Thyroid gland (tissue), 4 donors: ENCODE data around the gene PDE1C.

Source experiments
- POLR2A ChIP-seq, 2 donors: fragments of 450-650 bp; IDR thresholded peaks; one replicate each; pipeline ENCODE4 v1.6.1; 2017; ENCODE audit warnings: antibody characterized with exemption in 2 of 2, mild to moderate bottlenecking in 2 of 2, moderate library complexity in 1 of 2
- TF ChIP-seq, protein P1 (sequence below), 6 experiments: fragments of 200-600 bp in 3 of 6; fragments of 450-650 bp in 3 of 6; sonication (generic) in 3 of 6; IDR thresholded peaks; one replicate each; pipeline ENCODE4 v1.5.1; 2016 to 2019; ENCODE audit warnings: antibody characterized with exemption in 6 of 6, mild to moderate bottlenecking in 2 of 6, inconsistent platforms in 1 of 6, moderate library complexity in 1 of 6

DNA sequence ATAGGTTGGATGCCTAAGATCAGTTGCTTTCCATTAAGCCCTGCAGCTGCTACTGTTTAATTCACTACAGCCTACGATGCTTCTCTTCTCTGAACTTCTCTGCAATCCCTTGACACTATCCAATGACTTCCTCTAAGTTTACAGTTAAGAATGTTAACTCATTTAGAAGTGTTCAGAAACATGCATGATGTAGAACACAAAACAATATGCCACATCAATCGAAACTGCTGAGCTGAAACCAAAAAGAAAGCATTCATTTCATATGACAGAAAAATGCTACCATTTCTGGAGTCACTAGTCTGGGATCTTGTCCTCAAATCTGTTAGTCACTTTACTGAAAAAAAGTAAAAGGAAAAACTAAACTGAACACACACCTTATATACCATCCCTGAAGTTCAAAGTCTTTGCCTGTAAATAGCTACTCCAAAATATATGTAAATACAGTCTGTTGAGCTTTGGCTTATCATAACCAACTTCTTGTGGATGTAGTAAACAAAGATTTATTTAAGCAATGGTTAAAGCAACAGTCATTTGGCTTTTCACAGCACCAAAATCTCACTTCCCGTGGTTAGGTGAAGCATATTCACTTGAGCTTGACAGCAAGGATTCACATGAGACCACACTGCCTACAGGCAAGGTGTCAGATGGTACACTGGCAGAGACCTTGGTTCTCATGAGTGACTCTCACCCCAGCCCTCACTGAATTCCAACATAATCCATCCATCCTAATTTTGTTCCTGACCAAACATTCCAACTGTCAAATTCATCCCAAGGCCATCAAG is 196.2 kb downstream of the PDE1C start:
- TF ChIP-seq, protein P1, sequence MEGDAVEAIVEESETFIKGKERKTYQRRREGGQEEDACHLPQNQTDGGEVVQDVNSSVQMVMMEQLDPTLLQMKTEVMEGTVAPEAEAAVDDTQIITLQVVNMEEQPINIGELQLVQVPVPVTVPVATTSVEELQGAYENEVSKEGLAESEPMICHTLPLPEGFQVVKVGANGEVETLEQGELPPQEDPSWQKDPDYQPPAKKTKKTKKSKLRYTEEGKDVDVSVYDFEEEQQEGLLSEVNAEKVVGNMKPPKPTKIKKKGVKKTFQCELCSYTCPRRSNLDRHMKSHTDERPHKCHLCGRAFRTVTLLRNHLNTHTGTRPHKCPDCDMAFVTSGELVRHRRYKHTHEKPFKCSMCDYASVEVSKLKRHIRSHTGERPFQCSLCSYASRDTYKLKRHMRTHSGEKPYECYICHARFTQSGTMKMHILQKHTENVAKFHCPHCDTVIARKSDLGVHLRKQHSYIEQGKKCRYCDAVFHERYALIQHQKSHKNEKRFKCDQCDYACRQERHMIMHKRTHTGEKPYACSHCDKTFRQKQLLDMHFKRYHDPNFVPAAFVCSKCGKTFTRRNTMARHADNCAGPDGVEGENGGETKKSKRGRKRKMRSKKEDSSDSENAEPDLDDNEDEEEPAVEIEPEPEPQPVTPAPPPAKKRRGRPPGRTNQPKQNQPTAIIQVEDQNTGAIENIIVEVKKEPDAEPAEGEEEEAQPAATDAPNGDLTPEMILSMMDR (IDR thresholded peaks at IDR 0.05) = no peak
- no peak for TF ChIP-seq POLR2A (IDR thresholded peaks at IDR 0.05)
